Activated gamma-delta T cell (primary cell): ENCODE measurements around the gene GRHL3.

Experiments used
- DNase-seq: peaks from one replicate; lab custom pipeline; 2025; lab: John Stamatoyannopoulos, UW

The GRHL3 gene

DNA sequence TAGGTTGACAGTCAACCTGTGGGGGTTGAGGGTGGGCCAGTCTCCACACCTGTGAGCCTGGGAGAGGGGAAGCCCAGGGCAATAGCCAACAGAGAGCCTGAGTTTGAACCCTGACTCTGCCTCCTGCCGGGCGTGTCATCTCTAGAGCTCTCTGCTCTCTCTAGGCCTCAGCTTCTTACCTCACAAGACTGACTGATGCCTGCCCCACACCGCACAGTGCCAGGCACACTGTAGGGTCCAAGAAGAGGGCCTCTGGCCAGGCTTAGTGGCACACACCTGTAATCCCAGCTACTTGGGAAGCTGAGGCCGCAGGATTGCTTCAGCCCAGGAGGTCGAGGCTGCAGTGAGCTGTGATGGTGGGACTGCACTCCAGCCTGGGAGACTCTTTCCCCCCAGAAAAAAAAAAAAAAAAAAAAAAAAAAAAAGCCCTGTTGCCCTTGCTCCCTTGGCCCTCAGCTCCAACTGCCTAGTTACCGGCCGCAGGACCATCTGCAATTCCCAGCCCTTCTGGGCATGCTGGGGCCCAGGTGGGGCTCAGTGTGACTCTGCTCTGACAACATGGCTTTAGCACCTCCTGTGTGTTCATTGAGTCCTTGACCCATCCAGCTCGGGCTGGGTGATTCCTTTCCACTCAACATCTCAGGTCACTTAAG is 25.1 kb downstream of the GRHL3 start:
- DNase-seq: no peak

DNA sequence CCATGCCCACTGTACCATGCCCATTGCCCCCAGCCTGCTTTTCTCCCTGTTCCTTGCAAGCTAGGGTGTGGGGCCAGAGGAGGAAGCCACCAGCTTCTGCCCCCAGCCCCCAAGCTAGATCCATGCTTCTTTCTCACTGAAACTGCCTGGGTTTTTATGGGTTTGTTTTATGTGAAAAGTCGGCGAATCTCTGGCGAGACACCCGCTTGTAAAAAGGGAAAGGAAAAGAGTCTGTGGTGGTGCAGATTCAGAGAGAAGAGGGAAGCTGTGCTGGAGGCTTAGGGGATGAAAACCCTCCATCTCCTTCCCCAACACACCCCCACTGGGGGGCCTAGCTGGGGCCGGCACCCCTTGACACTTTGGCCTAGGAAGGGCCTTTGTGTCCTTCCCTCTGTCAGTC is 26.2 kb downstream of the GRHL3 start:
- DNase-seq: no peak

DNA sequence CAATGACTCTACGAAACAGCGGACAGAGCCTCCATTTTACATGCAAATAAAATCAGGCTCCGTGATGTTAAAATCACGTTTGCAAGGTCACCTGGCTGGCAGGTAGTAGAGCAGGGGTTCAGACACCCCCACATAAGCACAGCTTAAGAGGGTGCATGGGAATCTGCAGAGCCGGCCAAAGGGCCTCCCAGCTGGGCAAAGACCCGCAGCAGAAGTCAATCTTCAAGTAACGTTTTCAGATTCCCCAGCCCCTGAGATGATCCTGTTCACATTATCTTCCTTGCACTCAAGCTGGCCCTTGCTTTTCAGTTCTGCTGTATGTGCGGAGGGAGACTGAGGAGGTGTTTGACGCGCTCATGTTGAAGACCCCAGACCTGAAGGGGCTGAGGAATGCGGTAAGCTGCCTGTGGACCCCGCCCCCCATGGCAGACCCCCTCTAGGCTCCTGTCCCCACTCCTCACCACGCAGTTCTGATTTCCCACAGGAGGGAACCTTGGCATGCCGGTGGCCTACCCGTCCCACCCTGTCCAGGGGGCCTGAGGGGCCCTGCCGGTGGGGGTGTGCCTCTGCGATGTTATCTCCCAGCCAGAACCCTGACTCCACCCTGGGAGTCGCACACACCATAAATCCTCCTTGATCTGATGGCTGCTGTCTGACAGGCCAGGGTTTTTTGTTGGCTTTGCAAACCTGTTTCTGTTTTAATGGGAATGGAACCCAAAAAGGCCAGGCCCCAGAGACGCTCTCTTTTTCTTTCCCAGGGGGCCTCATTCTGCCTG is 28.2 kb downstream of the GRHL3 start:
- DNase-seq: no peak

GRCh38 chr1:24348196-24348595 is 29.0 kb downstream of the GRHL3 start:
- no peak for DNase-seq

- DNase-seq: no peak
Observed at GRCh38 chr1:24349891-24350290, 30.7 kb downstream of the GRHL3 start.

DNA sequence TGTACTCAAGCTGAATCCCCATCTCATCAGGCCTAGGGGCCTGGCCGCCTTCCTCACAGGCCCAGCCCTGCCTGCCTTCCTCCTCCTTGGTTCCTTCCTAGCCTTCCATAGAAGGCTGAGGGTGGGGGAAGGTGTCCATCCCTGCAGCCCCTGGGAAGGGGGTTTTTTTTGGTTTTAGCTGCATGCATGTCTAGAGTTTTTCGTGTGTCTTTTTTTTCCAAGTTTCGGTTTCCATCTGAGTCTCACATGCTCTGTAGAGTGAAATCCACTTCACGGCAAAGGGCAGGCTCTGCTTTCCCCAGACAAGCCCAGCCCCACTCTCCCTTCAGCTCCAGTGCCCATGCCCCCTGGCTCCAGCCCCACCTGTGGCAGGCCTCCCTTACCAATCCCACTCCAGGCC is 32.1 kb downstream of the GRHL3 start:
- no peak for DNase-seq

DNA sequence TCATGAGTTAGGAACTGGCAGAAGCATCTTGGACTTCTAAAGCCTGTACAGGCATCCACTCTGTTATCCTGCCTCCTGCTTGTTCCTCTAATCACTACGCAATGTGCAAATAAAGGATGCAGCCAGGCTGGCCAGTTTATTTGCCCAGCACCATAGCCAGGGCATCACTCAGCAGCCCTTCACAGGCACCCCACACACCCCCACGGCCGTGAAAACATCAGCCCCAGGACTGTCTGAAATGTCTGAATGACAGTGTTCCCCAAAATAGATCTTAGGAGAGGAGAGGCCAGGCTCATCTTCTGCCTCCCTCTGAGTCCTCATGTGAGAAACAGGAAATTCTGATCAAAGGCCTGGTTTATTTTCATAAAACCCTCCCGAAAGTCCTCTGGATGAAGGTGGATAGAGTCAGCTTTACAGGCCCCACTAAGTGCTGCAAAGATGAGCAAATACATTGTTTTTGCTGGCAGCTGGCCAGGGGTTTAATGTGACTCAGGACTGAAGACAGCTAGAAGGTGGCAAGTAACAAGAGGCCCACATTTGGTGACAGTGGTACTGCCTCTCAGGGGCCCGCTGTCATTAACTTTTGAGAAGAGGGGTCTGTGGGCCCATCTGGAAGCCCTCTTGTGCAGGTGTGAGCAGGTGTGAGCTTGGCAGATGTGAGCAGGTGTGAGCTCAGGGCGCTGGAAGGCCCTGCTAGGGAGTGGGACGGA is 32.9 kb downstream of the GRHL3 start:
- DNase-seq: no peak

DNA sequence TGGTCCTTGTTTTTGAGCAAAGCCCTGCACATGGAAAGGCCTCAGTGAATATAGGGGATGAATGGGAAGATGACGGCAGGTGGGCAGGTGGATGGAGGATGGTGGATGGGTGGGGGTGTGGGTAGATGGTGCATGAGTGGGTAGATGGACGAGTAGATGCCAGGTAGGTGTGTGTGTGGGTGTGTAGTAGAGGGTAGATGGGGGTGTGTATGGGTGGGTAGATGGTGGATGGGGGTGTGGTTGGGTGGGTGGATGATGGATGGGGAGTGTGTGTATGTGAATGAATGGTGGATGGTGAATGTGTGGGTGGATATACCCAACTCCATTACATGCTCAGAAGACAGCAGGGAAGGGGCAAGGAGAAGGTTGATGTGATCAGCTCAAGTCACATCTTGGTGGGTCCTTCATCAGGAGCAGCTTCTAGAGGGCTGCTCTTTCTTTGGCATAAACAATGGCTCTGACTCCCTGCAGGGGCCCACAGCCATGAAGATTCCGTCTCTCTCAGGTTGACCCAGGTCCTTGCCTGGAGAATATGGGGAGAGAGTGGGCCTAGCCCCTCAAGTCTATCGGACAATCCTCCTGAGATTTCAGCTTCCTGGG is 34.2 kb downstream of the GRHL3 start:
- DNase-seq: no peak

DNA sequence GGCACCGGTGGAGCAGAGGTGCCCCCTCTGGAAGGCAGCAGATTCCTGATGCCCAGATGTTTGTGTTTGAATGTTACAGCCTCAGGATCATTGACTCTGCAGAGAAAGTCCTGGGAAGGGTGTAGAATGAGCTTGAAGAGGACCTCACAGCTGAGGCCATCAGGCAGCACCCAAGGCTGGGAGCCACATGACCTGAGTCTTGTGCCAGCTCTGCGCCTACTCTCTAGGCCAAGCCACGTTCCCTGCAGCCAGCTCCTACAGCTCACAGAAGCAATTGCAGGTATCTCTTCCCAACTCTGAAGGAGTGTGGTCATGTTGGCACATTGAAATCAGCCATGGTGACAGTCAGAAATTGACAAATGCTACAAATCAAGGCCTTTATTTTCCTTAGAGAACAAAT is 36.3 kb downstream of the GRHL3 start:
- no peak for DNase-seq

- no peak for DNase-seq
Observed at GRCh38 chr1:24357038-24357437, 37.9 kb downstream of the GRHL3 start.

GRCh38 chr1:24360681-24361080 is 41.5 kb downstream of the GRHL3 start:
- no peak for DNase-seq

GRCh38 chr1:24361811-24362210 is 42.7 kb downstream of the GRHL3 start:
- no peak for DNase-seq

DNA sequence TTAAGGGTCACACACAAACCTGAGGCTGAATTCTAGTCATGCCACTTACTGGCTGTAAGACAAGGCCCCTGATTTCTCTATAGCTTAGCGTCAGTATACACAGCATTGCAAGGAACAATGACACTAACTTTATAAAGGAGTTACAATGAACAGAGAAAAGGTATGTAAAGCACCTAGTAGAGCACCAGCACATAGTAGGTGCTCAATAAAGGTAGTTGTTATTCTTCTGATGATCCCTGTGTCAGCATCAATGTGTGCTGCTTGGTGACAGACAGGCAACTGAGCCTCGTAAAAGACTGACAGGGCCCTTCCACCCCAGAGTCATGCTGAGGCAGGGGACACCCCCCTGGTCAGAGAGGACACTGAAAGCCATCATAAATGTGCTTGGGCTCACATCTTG is 43.2 kb downstream of the GRHL3 start:
- no peak for DNase-seq

GRCh38 chr1:24362982-24363614 is 43.9 kb downstream of the GRHL3 start:
- no peak for DNase-seq

DNA sequence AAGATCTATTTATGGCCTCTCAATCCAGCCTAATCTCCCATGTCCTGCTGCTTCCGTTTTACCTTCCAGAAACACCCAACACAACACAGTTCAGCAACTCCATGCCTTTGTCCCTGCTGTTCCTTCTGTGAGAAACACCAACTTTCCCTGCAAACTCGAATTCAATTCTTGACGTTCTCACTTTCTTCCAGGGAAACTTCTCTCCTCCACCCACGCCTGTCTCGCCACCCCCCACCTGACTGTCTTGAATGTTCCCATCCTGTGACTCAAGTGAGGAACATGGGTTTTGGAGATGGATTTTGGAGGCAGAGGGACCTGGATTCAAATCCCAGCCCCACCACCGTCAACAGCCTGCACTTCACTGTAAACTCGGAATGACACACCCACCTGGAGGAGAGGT is 44.8 kb downstream of the GRHL3 start:
- DNase-seq: no peak

DNA sequence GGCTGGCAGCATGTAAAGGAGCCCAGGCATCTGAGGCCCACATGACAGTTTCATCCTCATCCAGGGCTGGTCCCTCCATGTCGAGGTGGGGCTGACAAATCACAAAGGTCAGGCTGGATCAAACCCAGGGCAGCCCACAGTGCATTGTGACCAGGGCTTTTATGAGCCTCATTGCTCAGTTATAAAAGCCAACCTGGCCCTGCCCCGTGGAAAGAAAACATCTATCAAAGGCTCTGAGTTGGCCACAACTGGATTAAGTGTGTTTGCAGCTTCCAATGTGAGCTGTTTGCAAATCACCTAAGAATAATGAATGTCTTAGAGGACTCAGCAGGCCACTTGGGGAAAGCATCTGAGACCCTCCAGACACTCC is 45.4 kb downstream of the GRHL3 start:
- no peak for DNase-seq

DNA sequence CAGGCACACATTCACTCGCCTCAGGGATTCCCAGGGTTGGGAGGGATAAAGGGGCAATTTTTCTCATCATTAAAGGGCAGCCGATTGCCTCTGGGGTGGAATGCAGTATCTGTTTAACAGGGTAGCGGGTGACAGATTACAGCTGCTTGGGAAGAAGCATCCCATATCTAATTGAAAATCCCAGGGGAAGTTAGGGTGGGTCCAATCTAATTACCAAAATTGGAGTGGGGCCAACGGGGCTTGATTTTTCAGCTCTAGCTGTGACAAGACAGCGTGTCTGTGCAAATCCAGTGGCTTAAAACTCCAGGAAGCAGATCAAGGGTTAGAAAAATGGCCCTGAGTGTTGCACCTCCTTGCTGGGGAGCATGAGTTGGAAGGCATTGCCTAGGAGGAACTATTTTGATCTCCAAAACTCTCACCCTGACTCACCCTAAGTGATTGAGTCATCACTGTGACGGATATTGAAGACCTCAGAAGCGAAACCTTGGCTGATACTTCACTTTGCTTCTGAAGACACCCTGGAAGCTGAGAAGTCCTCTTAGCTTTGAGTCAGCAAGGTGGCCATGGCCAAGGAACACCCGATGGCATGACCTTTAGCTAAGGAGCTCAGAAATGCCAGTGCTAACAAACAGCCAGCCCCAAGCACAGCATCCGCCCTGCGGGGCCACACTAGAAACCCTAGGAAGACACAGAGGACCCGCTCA is 46.0 kb downstream of the GRHL3 start:
- no peak for DNase-seq

GRCh38 chr1:24366707-24367106 is 47.5 kb downstream of the GRHL3 start:
- DNase-seq: no peak

DNA sequence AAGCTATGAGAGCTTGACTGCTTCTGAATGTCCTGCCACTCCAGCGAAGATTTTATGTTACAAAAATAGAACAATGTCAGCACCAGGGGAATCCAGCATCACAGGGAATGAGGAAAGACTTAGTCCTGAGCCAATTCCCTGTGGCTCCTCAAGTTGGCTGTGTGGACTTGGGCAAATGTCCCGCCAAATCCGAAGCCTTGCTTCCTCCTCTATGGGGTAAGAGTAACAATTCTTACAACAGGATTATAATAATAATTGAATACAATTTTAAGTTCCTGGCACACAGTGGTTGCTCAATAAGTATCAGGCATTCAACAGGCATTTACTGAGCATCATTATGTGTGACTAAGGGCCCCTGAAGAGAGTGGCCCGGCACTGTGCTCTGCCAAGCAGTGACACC is 50.0 kb downstream of the GRHL3 start:
- no peak for DNase-seq

DNA sequence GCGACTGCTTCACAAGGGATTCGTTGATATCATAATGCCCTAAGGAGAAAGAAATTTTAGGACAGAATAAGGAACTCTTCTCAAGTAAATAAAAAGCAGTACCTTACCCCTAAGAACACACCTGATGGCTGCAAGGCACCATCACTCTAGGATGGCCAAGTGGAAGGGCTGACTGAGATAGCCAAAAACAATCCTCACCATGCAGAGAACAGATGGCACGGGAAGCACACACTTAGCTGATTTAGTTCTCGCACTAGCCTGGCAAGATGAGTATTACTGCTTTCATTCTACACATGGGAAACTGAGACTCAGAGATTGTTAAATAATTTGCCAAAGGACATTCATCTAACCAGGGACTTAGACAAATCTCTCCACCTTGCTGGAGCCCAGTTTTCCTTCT is 50.6 kb downstream of the GRHL3 start:
- DNase-seq: no peak

GRCh38 chr1:24373044-24373443 is 53.9 kb downstream of the GRHL3 start:
- DNase-seq: no peak

DNA sequence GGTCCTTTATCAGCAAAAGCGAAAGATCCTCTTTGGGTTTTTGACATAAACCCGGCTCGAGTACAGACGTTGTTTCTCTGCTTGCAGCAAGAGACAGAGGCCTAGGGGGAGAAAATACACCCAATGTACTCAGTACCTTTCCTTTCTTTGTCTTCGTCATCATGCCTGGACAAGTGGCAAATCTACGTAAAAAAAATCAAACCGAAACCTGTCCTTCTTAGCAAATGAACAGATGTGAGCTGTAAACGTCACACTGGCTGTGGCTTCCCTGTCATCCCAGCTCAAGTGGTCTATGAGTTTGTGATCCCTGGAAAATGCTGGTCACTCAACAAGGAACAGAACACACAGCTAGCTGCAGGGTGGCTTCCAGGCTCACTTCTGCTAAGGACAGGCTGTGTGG is 54.6 kb downstream of the GRHL3 start:
- no peak for DNase-seq
